Neural progenitor cell (in vitro differentiated cells): ENCODE results near the gene FOXE1.

Experiments used
- EZH2 ChIP-seq: fragments of 200-600 bp; sonication (generic); IDR thresholded peaks from 2 replicates; pipeline ENCODE4 v1.6.1; 2017; ENCODE audit warnings: antibody characterized with exemption, mild to moderate bottlenecking, moderate library complexity
- EZH2phosphoT487 ChIP-seq: fragments of 200-600 bp; sonication (generic); IDR thresholded peaks from 2 replicates; pipeline ENCODE4 v1.6.1; 2017; ENCODE audit warnings: antibody characterized with exemption
- TF ChIP-seq, protein P1 (sequence below): fragments of 200-600 bp; sonication (generic); IDR thresholded peaks from 2 replicates; pipeline ENCODE4 v1.5.1; 2017; ENCODE audit warnings: antibody characterized with exemption, mild to moderate bottlenecking

DNA sequence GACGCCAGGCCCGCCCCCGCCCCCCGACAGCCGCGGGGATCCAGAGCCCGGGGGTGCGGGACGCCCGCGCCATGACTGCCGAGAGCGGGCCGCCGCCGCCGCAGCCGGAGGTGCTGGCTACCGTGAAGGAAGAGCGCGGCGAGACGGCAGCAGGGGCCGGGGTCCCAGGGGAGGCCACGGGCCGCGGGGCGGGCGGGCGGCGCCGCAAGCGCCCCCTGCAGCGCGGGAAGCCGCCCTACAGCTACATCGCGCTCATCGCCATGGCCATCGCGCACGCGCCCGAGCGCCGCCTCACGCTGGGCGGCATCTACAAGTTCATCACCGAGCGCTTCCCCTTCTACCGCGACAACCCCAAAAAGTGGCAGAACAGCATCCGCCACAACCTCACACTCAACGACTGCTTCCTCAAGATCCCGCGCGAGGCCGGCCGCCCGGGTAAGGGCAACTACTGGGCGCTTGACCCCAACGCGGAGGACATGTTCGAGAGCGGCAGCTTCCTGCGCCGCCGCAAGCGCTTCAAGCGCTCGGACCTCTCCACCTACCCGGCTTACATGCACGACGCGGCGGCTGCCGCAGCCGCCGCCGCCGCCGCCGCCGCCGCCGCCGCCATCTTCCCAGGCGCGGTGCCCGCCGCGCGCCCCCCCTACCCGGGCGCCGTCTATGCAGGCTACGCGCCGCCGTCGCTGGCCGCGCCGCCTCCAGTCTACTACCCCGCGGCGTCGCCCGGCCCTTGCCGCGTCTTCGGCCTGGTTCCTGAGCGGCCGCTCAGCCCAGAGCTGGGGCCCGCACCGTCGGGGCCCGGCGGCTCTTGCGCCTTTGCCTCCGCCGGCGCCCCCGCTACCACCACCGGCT, 1.0 kb downstream of the FOXE1 start:
- TF ChIP-seq, protein P1, sequence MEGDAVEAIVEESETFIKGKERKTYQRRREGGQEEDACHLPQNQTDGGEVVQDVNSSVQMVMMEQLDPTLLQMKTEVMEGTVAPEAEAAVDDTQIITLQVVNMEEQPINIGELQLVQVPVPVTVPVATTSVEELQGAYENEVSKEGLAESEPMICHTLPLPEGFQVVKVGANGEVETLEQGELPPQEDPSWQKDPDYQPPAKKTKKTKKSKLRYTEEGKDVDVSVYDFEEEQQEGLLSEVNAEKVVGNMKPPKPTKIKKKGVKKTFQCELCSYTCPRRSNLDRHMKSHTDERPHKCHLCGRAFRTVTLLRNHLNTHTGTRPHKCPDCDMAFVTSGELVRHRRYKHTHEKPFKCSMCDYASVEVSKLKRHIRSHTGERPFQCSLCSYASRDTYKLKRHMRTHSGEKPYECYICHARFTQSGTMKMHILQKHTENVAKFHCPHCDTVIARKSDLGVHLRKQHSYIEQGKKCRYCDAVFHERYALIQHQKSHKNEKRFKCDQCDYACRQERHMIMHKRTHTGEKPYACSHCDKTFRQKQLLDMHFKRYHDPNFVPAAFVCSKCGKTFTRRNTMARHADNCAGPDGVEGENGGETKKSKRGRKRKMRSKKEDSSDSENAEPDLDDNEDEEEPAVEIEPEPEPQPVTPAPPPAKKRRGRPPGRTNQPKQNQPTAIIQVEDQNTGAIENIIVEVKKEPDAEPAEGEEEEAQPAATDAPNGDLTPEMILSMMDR: peak; percentile 37
- peak; percentile 91 for TF ChIP-seq EZH2phosphoT487
- TF ChIP-seq EZH2: peak; percentile 85
